HepG2 (cell line): ENCODE measurements around the gene ZNF230. TPM values are rescaled to one million over a fixed set of nuclear protein-coding genes. Genes with fewer than 3 reads are reported as not detected.
A peak's percentile ranks its signal among the peaks of the same experiment; 100 is the strongest.

ENCODE experiments used
- ARNTL ChIP-seq: sonication (generic); formaldehyde crosslinking; IDR thresholded peaks from 2 replicates; pipeline ENCODE4 v1.4.0; 2020; ENCODE audit warnings: mild to moderate bottlenecking, missing genetic modification reagents
- BRD4 ChIP-seq: sonication (generic); formaldehyde crosslinking; IDR thresholded peaks from 2 replicates; pipeline ENCODE4 v1.4.0; 2020; ENCODE audit warnings: missing genetic modification reagents
- HDAC6 ChIP-seq: fragments of 200-600 bp; sonication (generic); IDR thresholded peaks from 2 replicates; pipeline ENCODE4 v1.7.0; 2017; ENCODE audit warnings: mild to moderate bottlenecking, antibody characterized with exemption, low read length, low read depth
- IKZF4 ChIP-seq: sonication (generic); formaldehyde crosslinking; IDR thresholded peaks from 2 replicates; pipeline ENCODE4 v1.5.1; 2020; ENCODE audit warnings: borderline replicate concordance, mild to moderate bottlenecking, low read depth, missing genetic modification reagents; ENCODE audit errors: not compliant biosample characterization
- NBN ChIP-seq: fragments of 450-650 bp; conservative IDR thresholded peaks from 2 replicates; pipeline ENCODE4 v1.6.1; 2017
- PHF21A ChIP-seq: sonication (generic); formaldehyde crosslinking; IDR thresholded peaks from 2 replicates; pipeline ENCODE4 v1.5.0; 2020; ENCODE audit warnings: mild to moderate bottlenecking, missing genetic modification reagents
- RFX3 ChIP-seq: IDR thresholded peaks from 2 replicates; pipeline ENCODE4 v1.6.1; 2016; ENCODE audit warnings: missing biosample characterization, missing genetic modification reagents
- SOX13 ChIP-seq, 3 experiments: fragments of 450-650 bp in 1 of 3; sonication (generic) in 1 of 3; formaldehyde crosslinking in 1 of 3; IDR thresholded peaks in 2 of 3; conservative IDR thresholded peaks in 1 of 3; 2 replicates each; pipeline versions ENCODE4 v1.5.0 to v1.6.1; 2016 to 2020; ENCODE audit warnings: antibody characterized with exemption in 1 of 3, mild to moderate bottlenecking in 1 of 3, missing compliant biosample characterization in 1 of 3, missing genetic modification reagents in 1 of 3, moderate library complexity in 1 of 3
- SP140L ChIP-seq: sonication (generic); formaldehyde crosslinking; IDR thresholded peaks from 2 replicates; pipeline ENCODE4 v1.4.0; 2020; ENCODE audit warnings: missing genetic modification reagents, borderline replicate concordance
- ZBTB34 ChIP-seq: sonication (generic); formaldehyde crosslinking; IDR thresholded peaks from 2 replicates; pipeline ENCODE4 v1.8.0; 2022; ENCODE audit warnings: mild to moderate bottlenecking, missing genetic modification reagents
- ZNF235 ChIP-seq: sonication (generic); formaldehyde crosslinking; IDR thresholded peaks from 2 replicates; pipeline ENCODE4 v1.8.1; 2023; ENCODE audit warnings: mild to moderate bottlenecking, missing genetic modification reagents, borderline replicate concordance
- ZNF292 ChIP-seq: sonication (generic); formaldehyde crosslinking; IDR thresholded peaks from 2 replicates; pipeline ENCODE4 v1.8.1; 2022; ENCODE audit warnings: mild to moderate bottlenecking, low read depth, missing genetic modification reagents, borderline replicate concordance
- ZNF354B ChIP-seq: sonication (generic); formaldehyde crosslinking; IDR thresholded peaks from 2 replicates; pipeline ENCODE4 v1.8.0; 2022; ENCODE audit warnings: mild to moderate bottlenecking, missing genetic modification reagents
- ZNF501 ChIP-seq: sonication (generic); formaldehyde crosslinking; IDR thresholded peaks from 2 replicates; pipeline ENCODE4 v1.5.1; 2020; ENCODE audit warnings: mild to moderate bottlenecking, moderate library complexity, missing genetic modification reagents
- ZNF704 ChIP-seq: sonication (generic); formaldehyde crosslinking; IDR thresholded peaks from 2 replicates; pipeline ENCODE4 v1.8.1; 2023; ENCODE audit warnings: mild to moderate bottlenecking, inconsistent platforms, moderate library complexity, missing genetic modification reagents, borderline replicate concordance
- ZNF746 ChIP-seq: sonication (generic); formaldehyde crosslinking; IDR thresholded peaks from 2 replicates; pipeline ENCODE4 v1.8.0; 2022; ENCODE audit warnings: mild to moderate bottlenecking, missing genetic modification reagents
- polyA plus RNA-seq, 8 experiments: library from polyadenylated mRNA; depleted of rRNA in 3 of 8; stranded (reverse) in 7 of 8; unstranded in 1 of 8; fragments of >200 nt; fragmentation: Illumina TruSeq in 4 of 8; extraction: Trizol in 4 of 8; gene quantifications; 2 replicates each; pipeline versions ENCODE4 v1.2.1 to v1.2.3, GENCODE V29; 2011 to 2016; ENCODE audit warnings: low read depth in 4 of 8, missing spikeins in 1 of 8, mixed read lengths in 1 of 8; ENCODE audit not compliant: insufficient read depth in 1 of 8
- total RNA-seq, 5 experiments: library from RNA; depleted of rRNA; stranded (reverse); fragments of >200 nt; fragmentation: Illumina TruSeq; extraction: Trizol; gene quantifications; 2 replicates each; pipeline ENCODE4 v1.2.3, GENCODE V29; 2016; ENCODE audit warnings: low read depth in 1 of 5
- TF ChIP-seq, protein P1 (sequence below): IDR thresholded peaks from 2 replicates; pipeline ENCODE4 v1.6.1; 2012; ENCODE audit warnings: inconsistent platforms
- TF ChIP-seq, protein P2 (sequence below): sonication (generic); formaldehyde crosslinking; IDR thresholded peaks from 2 replicates; pipeline ENCODE4 v1.8.1; 2023; ENCODE audit warnings: mild to moderate bottlenecking, moderate library complexity, missing genetic modification reagents
- TF ChIP-seq, protein P3 (sequence below): sonication (generic); formaldehyde crosslinking; IDR thresholded peaks from 2 replicates; pipeline ENCODE4 v1.4.0; 2020; ENCODE audit warnings: mild to moderate bottlenecking, missing genetic modification reagents
- TF ChIP-seq, protein P4 (sequence below): sonication (generic); formaldehyde crosslinking; IDR thresholded peaks from 2 replicates; pipeline ENCODE4 v1.5.0; 2020; ENCODE audit warnings: mild to moderate bottlenecking, missing genetic modification reagents

The ZNF230 gene
- total and polyA plus RNA-seq, 2 of the 13 experiments (the other 11 are each of a cell fraction or from before 2014, with no cell fraction given) = 2.4 to 5.5 TPM

- TF ChIP-seq, protein P1, sequence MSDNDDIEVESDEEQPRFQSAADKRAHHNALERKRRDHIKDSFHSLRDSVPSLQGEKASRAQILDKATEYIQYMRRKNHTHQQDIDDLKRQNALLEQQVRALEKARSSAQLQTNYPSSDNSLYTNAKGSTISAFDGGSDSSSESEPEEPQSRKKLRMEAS = no peak
- TF ChIP-seq SOX13 (IDR thresholded peaks at IDR 0.05) (no peak), SOX13 (CRISPR knock-in tag; conservative IDR thresholded peaks at IDR 0.05 in 1 of 2, IDR thresholded peaks at IDR 0.05 in 1 of 2) (peak in 1 of 2 experiments; percentile 27; a peak in 2 of 4 replicates), RFX3 (CRISPR knock-in tag) (no peak), BRD4 (no peak; the same call in 1 of the 2 replicates), ZNF746 (no peak), NBN (no peak), ZBTB34 (CRISPR knock-in tag) (no peak), SP140L (CRISPR knock-in tag) (no peak), ZNF292 (CRISPR knock-in tag) (no peak), ZNF704 (CRISPR knock-in tag) (no peak), ZNF235 (CRISPR knock-in tag) (no peak), HDAC6 (no peak), IKZF4 (CRISPR knock-in tag) (no peak), ZNF354B (CRISPR knock-in tag) (no peak), ZNF501 (peak; percentile 88), PHF21A (CRISPR knock-in tag) (peak; percentile 75; the same call in 1 of the 2 replicates), ARNTL (peak; percentile 39)
- TF ChIP-seq, protein P2, sequence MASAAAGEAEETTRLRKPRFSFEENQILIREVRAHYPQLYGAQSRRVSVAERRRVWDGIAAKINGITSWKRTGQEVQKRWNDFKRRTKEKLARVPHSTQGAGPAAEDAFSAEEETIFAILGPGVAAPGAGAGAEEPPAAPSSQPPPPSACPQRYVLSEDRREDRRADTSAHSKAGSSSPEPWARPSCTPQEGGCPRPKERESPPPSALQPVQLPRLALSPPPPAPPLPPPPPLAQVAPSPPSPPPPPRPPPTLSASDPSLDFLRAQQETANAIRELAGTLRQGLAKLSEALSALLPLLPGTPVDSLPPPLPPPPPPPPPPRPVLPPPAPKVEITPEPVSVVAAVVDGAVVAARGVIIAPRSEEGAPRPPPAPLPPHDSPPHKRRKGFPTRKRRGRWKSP (CRISPR knock-in tag) = no peak
- TF ChIP-seq, protein P3, sequence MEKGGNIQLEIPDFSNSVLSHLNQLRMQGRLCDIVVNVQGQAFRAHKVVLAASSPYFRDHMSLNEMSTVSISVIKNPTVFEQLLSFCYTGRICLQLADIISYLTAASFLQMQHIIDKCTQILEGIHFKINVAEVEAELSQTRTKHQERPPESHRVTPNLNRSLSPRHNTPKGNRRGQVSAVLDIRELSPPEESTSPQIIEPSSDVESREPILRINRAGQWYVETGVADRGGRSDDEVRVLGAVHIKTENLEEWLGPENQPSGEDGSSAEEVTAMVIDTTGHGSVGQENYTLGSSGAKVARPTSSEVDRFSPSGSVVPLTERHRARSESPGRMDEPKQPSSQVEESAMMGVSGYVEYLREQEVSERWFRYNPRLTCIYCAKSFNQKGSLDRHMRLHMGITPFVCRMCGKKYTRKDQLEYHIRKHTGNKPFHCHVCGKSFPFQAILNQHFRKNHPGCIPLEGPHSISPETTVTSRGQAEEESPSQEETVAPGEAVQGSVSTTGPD (CRISPR knock-in tag) = no peak
- TF ChIP-seq, protein P4, sequence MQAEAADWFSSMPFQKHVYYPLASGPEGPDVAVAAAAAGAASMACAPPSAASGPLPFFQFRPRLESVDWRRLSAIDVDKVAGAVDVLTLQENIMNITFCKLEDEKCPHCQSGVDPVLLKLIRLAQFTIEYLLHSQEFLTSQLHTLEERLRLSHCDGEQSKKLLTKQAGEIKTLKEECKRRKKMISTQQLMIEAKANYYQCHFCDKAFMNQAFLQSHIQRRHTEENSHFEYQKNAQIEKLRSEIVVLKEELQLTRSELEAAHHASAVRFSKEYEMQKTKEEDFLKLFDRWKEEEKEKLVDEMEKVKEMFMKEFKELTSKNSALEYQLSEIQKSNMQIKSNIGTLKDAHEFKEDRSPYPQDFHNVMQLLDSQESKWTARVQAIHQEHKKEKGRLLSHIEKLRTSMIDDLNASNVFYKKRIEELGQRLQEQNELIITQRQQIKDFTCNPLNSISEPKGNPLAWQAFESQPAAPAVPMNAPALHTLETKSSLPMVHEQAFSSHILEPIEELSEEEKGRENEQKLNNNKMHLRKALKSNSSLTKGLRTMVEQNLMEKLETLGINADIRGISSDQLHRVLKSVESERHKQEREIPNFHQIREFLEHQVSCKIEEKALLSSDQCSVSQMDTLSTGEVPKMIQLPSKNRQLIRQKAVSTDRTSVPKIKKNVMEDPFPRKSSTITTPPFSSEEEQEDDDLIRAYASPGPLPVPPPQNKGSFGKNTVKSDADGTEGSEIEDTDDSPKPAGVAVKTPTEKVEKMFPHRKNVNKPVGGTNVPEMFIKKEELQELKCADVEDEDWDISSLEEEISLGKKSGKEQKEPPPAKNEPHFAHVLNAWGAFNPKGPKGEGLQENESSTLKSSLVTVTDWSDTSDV (CRISPR knock-in tag) = no peak
Observed at GRCh38 chr19:44051650-44052402, 49.1 kb downstream of the ZNF230 start, which contains the start of gene ZNF223 (continued).
